ENCODE data around the gene GRIN3B.

- TF ChIP-seq CTCF (conservative IDR thresholded peaks at IDR 0.05; ENCODE audit: low read depth, low read length), result no peak
- TF ChIP-seq POLR2A (IDR thresholded peaks at IDR 0.05; ENCODE audit: low read depth, low read length), result no peak
- TF ChIP-seq RAD21 (IDR thresholded peaks at IDR 0.05; ENCODE audit: low read length), result no peak
- no peak for TF ChIP-seq BHLHE40 (IDR thresholded peaks at IDR 0.05; ENCODE audit: low read depth, low read length)
- TF ChIP-seq NFE2L2 (IDR thresholded peaks at IDR 0.05; ENCODE audit: low read depth, low read length), result no peak
Observed at GRCh38 chr19:954672-955494, 45.3 kb upstream of the GRIN3B start.

All from IMR-90 (cell line).